Adrenal gland (tissue), 5 donors: ENCODE measurements around the gene ZNF425.

Source experiments
- POLR2A ChIP-seq, 2 donors: fragments of 450-650 bp; IDR thresholded peaks; one replicate each; pipeline ENCODE4 v1.6.1; 2017; ENCODE audit warnings: antibody characterized with exemption in 2 of 2, mild to moderate bottlenecking in 2 of 2, moderate library complexity in 1 of 2
- TF ChIP-seq, protein P1 (sequence below), 6 experiments: fragments of 450-650 bp in 4 of 6; fragments of 200-600 bp in 2 of 6; sonication (generic) in 1 of 6; IDR thresholded peaks; 1 replicate in 5 of 6; 2 replicates in 1 of 6; pipeline versions ENCODE4 v1.5.1 to v1.8.0; 2016 to 2021; ENCODE audit warnings: antibody characterized with exemption in 6 of 6, mild to moderate bottlenecking in 2 of 6, moderate library complexity in 1 of 6
- donor health status: DM: no; HTN: no; CAD: no.

DNA sequence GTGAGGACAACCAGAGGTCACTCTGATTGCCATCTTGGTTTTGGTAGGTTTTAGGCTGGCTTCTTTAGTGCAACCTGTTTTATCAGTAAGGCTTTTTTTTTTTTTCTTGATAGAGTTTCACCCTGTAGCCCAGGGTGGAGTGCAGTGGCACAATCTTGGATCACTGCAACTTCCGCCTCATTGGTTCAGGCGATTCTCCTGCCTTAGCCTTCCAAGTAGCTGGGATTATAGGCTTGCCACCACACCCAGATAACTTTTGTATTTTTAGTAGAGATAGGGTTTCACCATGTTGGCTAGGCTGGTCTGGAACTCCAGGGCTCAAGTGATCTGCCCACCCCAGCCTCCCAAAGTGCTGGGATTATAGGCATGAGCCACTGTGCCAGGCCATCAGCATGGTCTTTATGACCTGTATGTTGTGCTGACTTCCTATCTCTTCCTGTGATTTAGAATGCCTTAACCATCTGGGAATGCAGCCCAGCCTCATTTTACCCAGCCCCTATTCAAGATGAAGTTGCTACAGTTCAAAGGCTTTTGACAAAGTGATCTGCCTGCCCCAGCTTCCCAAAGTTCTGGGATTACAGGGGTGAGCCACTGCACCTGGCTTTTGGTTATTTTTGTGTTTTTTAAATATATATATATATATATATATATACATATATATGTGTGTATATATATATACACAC lies 7.0 kb upstream of the ZNF425 start:
- TF ChIP-seq, protein P1, sequence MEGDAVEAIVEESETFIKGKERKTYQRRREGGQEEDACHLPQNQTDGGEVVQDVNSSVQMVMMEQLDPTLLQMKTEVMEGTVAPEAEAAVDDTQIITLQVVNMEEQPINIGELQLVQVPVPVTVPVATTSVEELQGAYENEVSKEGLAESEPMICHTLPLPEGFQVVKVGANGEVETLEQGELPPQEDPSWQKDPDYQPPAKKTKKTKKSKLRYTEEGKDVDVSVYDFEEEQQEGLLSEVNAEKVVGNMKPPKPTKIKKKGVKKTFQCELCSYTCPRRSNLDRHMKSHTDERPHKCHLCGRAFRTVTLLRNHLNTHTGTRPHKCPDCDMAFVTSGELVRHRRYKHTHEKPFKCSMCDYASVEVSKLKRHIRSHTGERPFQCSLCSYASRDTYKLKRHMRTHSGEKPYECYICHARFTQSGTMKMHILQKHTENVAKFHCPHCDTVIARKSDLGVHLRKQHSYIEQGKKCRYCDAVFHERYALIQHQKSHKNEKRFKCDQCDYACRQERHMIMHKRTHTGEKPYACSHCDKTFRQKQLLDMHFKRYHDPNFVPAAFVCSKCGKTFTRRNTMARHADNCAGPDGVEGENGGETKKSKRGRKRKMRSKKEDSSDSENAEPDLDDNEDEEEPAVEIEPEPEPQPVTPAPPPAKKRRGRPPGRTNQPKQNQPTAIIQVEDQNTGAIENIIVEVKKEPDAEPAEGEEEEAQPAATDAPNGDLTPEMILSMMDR (IDR thresholded peaks at IDR 0.05) = no peak
- no peak for TF ChIP-seq POLR2A (IDR thresholded peaks at IDR 0.05)
